Measurements from ENCODE around the gene SEMA3G. TPM values are rescaled to one million over a fixed set of nuclear protein-coding genes. Genes with fewer than 3 reads are reported as not detected.

The SEMA3G gene
- total RNA-seq, 1 donor from 2014 or later = 9.2 TPM

DNA sequence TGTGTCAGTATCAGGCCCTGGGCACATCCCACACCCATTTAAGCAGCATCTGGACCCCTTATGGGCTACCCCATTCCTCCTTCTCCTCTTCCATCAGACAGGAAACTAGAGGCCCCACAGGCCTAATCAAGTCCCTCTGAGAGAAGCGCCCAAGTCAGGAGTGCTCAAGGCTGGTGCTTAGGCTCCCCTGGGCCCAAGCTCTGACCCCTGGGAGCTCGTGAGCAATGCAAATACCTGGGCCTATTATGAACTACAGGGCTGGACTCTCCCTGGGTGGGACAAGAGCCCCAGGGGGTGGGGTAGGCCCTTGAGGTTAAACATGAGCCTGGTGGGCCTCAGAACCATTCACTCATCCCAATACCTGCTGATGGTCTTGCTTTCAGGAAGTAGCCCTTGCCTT is 57.4 kb downstream of the SEMA3G start:
- no peaks in the 10 kb centered on the region for H3K9me3 ChIP-seq (replicated peaks)
- H3K27ac ChIP-seq (replicated peaks) = no peak overlapping the region
- peaks cover 26% of the 10 kb centered on the region for H3K36me3 ChIP-seq
- no peak overlapping the region for H3K4me3 ChIP-seq
- no peak for DNase-seq
- intact Hi-C loops (cut with micrococcal nuclease) = no loop called here
- H3K27me3 ChIP-seq (ENCODE audit: low read depth) = no peaks in the 10 kb centered on the region
- H3K4me1 ChIP-seq = no peaks in the 10 kb centered on the region
- no peak for TF ChIP-seq CTCF (IDR thresholded peaks at IDR 0.05; ENCODE audit: borderline replicate concordance)

- intact Hi-C loops (cut with micrococcal nuclease) = no loop called here
- Histone ChIP-seq H3K36me3 (peaks cover 14% of the 10 kb centered on the region), H3K4me1 (no peaks in the 10 kb centered on the region), H3K27ac (replicated peaks) (no peak overlapping the region), H3K9me3 (replicated peaks) (no peaks in the 10 kb centered on the region), H3K27me3 (ENCODE audit: low read depth) (no peaks in the 10 kb centered on the region), H3K4me3 (no peak overlapping the region)
- TF ChIP-seq CTCF (IDR thresholded peaks at IDR 0.05; ENCODE audit: borderline replicate concordance) = peak; percentile 21
- no peak for DNase-seq
Measured at GRCh38 chr3:52385157-52385556, 59.7 kb downstream of the SEMA3G start.

DNA sequence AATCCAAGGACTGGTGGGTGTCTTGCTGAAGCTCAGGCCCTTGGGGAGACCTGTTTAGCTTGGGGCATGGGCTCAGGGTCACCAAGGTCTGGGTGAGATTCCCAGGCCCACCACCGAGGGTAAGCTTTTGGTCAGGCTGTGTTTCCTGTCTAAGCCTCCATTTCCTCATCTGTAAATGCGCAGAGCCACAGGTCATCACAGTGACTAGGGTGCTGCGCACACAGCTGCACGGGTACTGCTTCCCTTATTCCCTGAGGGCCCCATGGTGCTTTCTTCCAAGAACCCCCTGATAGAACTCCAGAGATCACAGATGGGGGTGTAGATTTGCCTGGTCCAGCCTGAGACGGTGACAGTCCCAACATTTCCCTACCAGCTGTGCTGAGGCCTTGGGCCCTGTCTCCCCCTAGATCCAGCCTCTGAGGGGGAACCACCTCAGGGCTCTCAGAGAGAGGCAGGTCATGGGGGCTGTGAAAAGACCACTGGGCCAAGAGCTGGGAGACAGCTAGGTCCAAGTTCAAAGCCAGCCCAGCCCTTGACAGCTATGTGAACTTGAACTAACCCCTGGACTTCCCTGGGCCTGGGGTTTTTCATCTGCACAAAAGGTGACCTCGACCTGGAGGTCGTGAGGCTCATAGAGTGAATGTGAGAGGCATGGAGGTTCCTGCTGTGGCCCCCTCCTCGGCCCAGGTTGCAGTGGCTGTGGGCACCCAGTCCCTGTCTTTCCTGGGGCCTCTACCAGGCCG is 60.7 kb downstream of the SEMA3G start:
- intact Hi-C loops (cut with micrococcal nuclease) = no loop called here
- no peaks in the 10 kb centered on the region for H3K4me1 ChIP-seq
- H3K9me3 ChIP-seq (replicated peaks) = no peaks in the 10 kb centered on the region
- H3K4me3 ChIP-seq = no peak overlapping the region
- H3K27ac ChIP-seq (replicated peaks) = no peak overlapping the region
- H3K27me3 ChIP-seq (ENCODE audit: low read depth) = no peaks in the 10 kb centered on the region
- H3K36me3 ChIP-seq = peaks cover 14% of the 10 kb centered on the region
- DNase-seq = no peak
- no peak for TF ChIP-seq CTCF (IDR thresholded peaks at IDR 0.05; ENCODE audit: borderline replicate concordance)

DNA sequence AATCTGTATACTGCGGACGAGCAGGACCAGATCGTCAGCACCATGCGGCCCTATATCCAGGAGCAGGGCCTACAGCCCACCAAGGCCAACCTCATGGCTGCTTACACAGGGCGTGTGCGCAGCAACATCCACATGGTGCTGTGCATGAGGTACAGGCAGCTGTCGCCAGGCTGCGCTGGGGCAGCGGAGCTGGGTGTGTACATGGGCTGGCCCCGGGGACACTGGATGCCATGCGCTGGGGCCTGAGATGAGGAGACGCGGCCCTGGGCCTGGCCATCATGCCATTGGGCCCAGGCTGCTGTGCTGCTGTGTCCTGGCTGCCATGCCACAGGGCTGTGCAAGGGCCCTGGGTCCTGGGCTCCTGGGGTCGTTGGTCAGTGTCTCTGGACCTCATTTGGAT is 61.5 kb downstream of the SEMA3G start:
- H3K4me3 ChIP-seq = no peak overlapping the region
- H3K27ac ChIP-seq (replicated peaks) = no peak overlapping the region
- no peaks in the 10 kb centered on the region for H3K4me1 ChIP-seq
- no peaks in the 10 kb centered on the region for H3K27me3 ChIP-seq (ENCODE audit: low read depth)
- peaks cover 8% of the 10 kb centered on the region for H3K36me3 ChIP-seq
- H3K9me3 ChIP-seq (replicated peaks) = no peaks in the 10 kb centered on the region
- no peak for TF ChIP-seq CTCF (IDR thresholded peaks at IDR 0.05; ENCODE audit: borderline replicate concordance)
- no peak for DNase-seq
- intact Hi-C loops (cut with micrococcal nuclease) = no loop called here

Other genes starting within 250 kb of the SEMA3G start
- gene ALAS1, start 246.9 kb downstream of the SEMA3G start, total RNA-seq = 180 TPM
- gene TLR9, start 219.5 kb downstream of the SEMA3G start, total RNA-seq = 0.66 TPM
- gene TWF2, start 205.9 kb downstream of the SEMA3G start, total RNA-seq = 115 TPM
- gene PPM1M, start 199.3 kb downstream of the SEMA3G start, total RNA-seq = 9.2 TPM
- gene WDR82, start 166.5 kb downstream of the SEMA3G start, total RNA-seq = 61.6 TPM
- gene GLYCTK, start 157.3 kb downstream of the SEMA3G start, total RNA-seq = 4.0 TPM
- gene DNAH1, start 128.8 kb downstream of the SEMA3G start, total RNA-seq = 2.2 TPM
- 54.2 TPM for gene BAP1, start 35.1 kb downstream of the SEMA3G start, total RNA-seq
- gene PHF7, start 34.4 kb downstream of the SEMA3G start, total RNA-seq = 16.8 TPM
- gene TNNC1, start 8.9 kb upstream of the SEMA3G start, total RNA-seq = 8,962 TPM
- 44.3 TPM for gene NISCH, start 10.5 kb upstream of the SEMA3G start, total RNA-seq
- 67.2 TPM for gene STAB1, start 50.2 kb upstream of the SEMA3G start, total RNA-seq
- 69.3 TPM for gene NT5DC2, start 88.8 kb upstream of the SEMA3G start, total RNA-seq
- gene UQCC5, start 91.5 kb upstream of the SEMA3G start, total RNA-seq = 65.8 TPM
- gene PBRM1, start 240.8 kb upstream of the SEMA3G start, total RNA-seq = 52.3 TPM
- 26.8 TPM for gene GNL3, start 240.9 kb upstream of the SEMA3G start, total RNA-seq